GM12801 (cell line): ENCODE measurements around the gene RPL31.

ENCODE experiments used
- TF ChIP-seq, protein P1 (sequence below): IDR thresholded peaks from one replicate; pipeline ENCODE4 v1.5.1; 2011; ENCODE audit warnings: control low read depth; ENCODE audit not compliant: insufficient read length; ENCODE audit errors: extremely low read depth

Gene RPL31

DNA sequence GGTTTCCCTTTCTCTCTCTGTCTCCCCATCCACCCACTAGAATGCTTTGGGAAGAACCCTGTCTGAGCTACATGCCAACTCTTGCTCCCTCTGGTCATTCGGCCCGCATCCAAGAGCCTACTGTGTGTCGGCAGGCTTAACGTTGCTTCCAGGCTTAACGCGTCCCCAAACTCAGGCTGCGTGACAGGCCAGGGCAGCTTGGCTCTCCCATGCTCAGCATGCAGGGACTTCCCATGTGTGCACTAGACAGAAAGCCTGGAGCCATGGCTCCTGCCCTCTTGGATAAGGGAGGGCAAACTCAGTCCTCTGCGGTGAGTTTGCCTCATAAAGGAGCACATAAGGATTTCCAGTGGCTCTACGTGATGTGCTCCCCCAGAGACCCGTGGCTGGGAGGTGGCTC, 43.2 kb downstream of the RPL31 start:
- TF ChIP-seq, protein P1, sequence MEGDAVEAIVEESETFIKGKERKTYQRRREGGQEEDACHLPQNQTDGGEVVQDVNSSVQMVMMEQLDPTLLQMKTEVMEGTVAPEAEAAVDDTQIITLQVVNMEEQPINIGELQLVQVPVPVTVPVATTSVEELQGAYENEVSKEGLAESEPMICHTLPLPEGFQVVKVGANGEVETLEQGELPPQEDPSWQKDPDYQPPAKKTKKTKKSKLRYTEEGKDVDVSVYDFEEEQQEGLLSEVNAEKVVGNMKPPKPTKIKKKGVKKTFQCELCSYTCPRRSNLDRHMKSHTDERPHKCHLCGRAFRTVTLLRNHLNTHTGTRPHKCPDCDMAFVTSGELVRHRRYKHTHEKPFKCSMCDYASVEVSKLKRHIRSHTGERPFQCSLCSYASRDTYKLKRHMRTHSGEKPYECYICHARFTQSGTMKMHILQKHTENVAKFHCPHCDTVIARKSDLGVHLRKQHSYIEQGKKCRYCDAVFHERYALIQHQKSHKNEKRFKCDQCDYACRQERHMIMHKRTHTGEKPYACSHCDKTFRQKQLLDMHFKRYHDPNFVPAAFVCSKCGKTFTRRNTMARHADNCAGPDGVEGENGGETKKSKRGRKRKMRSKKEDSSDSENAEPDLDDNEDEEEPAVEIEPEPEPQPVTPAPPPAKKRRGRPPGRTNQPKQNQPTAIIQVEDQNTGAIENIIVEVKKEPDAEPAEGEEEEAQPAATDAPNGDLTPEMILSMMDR, result no peak

DNA sequence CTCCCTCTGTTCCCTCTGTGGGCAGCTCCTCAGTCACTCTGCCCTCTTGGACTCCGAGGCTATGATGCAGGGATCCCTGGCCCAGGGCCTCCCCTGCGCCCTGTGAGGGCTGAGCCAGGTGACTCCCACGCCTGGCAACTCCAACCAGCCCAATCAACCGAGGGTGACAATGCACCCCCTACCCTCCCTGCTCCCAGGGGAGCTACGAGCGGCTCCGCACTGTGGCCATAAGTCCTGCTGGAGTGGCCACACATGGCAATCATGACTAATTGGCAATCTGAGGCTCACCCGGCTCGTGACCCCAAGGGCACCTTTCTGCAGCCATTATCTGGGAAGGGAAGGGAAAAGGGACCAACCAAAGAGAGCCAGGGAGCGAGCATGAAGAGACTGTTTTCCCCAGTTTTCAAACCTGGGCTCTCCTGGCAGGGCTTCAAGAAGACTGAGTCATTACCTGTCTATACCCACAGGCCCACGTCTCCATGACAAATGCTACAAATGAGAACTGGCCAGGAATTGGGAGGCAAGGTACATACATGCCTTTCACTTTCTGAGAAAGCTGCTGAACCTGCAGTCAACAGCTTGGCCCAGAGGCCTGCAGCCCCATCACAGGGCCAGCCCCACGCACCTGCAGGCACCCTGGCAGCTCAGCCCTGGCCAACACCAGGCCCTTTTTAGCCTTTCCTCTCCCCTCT, 45.1 kb downstream of the RPL31 start:
- TF ChIP-seq, protein P1, result no peak

DNA sequence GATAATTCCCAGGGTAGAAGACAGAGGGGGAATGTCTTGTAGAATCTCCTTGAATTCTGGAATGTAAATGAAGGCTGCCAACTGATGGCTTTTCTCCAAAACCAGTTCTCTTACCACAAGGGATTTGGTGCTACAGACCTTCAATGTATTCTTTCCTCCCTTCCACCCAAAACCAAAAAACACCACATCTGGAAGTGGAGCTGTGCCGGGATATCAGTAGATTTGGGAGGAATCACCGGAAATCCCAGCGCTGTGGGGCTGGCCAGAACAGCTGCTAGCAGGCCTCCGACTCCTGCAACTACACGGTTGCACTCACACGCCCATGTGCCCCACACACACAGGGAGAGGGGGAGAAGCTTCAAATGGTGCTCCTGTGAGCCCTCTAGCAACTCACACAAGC, 45.7 kb downstream of the RPL31 start:
- TF ChIP-seq, protein P1, result no peak

DNA sequence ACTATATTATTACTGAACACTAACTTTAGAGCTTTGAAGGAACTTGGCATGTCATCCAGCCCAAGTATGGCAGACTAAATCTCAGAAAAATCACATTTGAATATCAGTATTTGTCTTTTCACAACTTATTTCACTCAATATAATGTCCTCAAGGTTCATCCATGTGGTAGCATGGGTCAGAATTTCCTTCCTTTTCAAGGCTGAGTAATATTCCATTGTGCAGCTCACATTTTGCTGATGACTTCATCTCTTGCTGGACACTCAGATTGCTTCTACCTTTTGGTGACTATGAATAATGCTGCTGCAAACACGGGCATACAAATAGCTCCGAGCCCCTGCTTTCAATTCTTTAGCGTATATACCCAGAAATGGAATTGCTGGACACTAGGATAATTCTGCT, 46.7 kb downstream of the RPL31 start:
- TF ChIP-seq, protein P1, result no peak

DNA sequence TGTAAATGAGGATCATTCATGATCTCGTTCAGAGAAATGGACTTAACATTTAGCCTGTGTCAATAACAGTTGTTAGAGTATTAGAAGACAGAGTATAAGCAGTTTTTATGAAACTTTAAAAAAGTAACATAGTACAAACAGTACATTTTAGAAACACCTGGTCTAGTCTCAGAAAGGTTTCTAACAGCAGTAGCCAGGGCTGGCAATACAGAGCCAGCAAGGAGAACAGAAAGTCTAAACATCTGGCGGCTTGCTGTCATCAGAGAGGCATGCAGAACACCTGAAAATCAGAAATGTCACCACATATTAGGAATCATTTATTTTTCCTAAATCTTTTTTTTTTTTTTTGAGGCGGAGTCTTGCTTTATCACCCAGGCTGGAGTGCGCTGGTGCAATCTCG, 50.1 kb downstream of the RPL31 start:
- TF ChIP-seq, protein P1, result no peak

DNA sequence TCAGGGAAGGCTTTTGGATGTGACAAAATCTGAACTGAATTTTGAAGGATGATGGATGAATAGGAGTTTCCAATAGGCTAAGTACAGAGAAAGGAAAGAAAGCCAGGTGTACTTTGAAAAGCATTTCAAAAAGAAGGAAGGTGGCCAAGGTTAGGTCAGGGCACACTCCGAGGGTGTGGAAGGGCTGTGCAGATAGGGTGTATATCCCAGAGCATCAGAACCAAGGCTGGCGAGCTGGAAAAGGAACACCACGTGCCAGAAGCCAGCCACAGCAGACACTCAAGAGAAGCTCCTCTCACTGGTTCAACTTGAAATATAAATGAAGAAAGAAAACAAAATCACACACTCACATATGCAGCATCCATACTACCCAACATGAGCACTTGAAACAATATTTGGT, 51.0 kb downstream of the RPL31 start:
- TF ChIP-seq, protein P1, result no peak
